Thyroid gland (tissue), 4 donors: ENCODE data around the gene TLR4.

Experiments
- POLR2A ChIP-seq, 2 donors: fragments of 450-650 bp; IDR thresholded peaks; one replicate each; pipeline ENCODE4 v1.6.1; 2017; ENCODE audit warnings: antibody characterized with exemption in 2 of 2, mild to moderate bottlenecking in 2 of 2, moderate library complexity in 1 of 2
- TF ChIP-seq, protein P1 (sequence below), 6 experiments: fragments of 200-600 bp in 3 of 6; fragments of 450-650 bp in 3 of 6; sonication (generic) in 3 of 6; IDR thresholded peaks; one replicate each; pipeline ENCODE4 v1.5.1; 2016 to 2019; ENCODE audit warnings: antibody characterized with exemption in 6 of 6, mild to moderate bottlenecking in 2 of 6, inconsistent platforms in 1 of 6, moderate library complexity in 1 of 6

- TF ChIP-seq, protein P1, sequence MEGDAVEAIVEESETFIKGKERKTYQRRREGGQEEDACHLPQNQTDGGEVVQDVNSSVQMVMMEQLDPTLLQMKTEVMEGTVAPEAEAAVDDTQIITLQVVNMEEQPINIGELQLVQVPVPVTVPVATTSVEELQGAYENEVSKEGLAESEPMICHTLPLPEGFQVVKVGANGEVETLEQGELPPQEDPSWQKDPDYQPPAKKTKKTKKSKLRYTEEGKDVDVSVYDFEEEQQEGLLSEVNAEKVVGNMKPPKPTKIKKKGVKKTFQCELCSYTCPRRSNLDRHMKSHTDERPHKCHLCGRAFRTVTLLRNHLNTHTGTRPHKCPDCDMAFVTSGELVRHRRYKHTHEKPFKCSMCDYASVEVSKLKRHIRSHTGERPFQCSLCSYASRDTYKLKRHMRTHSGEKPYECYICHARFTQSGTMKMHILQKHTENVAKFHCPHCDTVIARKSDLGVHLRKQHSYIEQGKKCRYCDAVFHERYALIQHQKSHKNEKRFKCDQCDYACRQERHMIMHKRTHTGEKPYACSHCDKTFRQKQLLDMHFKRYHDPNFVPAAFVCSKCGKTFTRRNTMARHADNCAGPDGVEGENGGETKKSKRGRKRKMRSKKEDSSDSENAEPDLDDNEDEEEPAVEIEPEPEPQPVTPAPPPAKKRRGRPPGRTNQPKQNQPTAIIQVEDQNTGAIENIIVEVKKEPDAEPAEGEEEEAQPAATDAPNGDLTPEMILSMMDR (IDR thresholded peaks at IDR 0.05) = no peak
- no peak for TF ChIP-seq POLR2A (IDR thresholded peaks at IDR 0.05)
These were observed 38.4 kb upstream of the TLR4 start for GRCh38 chr9:117665601-117666385.
